HK-2 (cell line): ENCODE measurements around the gene PRKCSH.
"Not testable (repeated sequence)": the region's sequence is repeated elsewhere in the genome, so short reads cannot be mapped to it uniquely, and the experiment has no call there.

Source experiments
- DNase-seq: peaks from one replicate; pipeline ENCODE4 v3.0.0-alpha.2; 2018; ENCODE audit not compliant: unreplicated experiment

Gene PRKCSH, protein sequence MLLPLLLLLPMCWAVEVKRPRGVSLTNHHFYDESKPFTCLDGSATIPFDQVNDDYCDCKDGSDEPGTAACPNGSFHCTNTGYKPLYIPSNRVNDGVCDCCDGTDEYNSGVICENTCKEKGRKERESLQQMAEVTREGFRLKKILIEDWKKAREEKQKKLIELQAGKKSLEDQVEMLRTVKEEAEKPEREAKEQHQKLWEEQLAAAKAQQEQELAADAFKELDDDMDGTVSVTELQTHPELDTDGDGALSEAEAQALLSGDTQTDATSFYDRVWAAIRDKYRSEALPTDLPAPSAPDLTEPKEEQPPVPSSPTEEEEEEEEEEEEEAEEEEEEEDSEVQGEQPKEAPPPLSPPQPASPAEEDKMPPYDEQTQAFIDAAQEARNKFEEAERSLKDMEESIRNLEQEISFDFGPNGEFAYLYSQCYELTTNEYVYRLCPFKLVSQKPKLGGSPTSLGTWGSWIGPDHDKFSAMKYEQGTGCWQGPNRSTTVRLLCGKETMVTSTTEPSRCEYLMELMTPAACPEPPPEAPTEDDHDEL

DNA sequence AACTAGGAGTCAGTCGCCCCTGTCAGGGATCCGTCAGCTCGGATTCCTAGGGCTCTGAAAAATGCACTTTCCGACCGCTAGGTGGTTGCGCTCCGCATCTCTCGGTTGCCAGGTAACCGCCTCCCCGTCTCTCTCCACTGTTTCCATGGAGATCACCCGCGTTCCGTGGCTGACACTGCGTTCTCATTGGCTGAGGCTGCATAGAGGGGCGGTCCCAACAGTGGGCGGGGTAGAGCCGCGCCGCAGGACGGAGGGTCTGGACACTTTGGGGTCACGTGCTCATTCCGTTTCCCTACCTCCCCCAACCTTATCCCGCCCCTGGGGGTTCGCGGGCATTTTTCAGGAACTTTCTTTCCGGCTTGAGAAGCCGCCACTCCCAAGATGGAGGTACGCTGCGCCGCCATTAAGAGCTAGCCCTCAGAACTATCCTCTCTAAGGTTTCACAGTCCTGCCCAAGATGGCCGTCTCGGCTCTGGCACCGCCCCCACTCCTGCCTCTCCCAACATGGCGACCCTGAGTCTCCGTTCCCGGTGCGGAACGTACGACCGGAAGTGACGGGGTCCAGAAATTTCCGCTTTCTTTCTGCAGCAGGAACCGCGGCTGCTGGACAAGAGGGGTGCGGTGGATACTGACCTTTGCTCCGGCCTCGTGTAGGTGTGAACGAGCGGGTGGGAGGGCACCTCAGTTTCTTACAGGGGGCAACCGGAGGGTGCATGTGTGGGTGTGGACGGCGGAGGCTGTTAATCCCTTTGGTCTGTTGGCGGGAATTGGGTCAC is at the start of gene PRKCSH, which contains the start of gene ODAD3:
Gene PRKCSH, plus strand, starts transcription at position 579 of the 776 bp plus-strand sequence. CDS start 483 bp downstream, outside the sequence.
Gene ODAD3, minus strand, starts transcription at position 65 of the 776 bp plus-strand sequence. CDS start 105 bp downstream, outside the sequence.
- peak; percentile 99 for DNase-seq

DNA sequence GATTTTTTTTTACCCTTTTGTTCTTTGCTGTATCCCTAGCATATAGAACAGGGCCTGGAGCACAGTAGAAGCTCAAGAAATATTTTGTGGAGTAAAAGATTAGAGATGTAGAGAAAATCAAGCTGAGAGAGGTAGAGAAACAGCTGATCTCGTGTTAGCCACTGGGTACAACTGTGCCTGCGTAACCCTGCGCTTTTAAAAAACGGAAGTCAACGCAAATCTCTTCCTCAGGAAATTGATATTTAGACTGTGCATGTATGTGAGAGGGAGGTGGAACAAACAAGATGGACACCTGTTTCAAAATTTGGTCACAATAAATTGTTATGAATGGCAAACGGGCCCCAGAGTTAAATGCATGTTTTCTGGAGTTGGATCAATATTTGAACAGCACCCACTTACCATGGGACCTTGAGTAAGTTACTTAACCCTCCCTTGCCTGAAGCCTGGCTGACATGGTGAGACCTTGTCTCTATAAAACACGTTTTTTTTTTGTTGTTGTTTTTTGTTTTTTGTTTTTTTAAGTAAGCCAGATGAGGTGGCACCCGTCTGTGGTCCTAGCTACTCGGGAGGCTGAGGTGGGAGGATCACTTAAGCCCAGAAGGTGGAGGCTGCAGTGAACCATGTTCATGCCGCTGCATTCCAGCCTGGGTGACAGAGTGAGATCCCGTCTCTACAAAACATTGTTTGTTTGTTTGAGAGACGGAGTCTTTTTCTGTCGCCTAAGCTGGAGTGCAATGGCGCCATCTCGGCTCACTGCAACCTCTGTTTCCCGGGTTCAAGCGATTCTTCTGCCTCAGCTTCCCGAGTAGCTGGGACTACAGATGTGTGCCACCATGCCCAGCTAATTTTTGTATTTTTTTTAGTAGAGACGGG is 48.0 kb upstream of the PRKCSH start:
- no peak for DNase-seq

DNA sequence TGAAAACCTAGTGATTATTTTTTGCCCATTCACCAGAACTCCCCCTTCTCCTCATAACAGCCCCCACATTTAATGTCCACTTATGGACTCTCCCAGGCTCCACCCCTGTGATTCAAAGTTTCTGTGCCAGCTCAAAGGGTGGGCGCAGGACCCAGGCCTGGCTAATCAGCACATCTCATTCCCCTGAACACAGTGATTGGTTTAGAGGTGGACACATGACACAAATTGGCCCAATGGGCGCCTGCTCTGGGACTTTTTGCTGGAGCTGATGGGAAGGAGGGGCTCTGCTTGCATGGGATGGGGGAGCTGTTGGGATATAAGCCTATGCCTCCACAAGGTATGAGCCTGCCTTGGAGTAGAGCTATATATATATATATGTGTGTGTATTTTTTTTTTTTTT is 45.1 kb upstream of the PRKCSH start:
- no peak for DNase-seq

DNA sequence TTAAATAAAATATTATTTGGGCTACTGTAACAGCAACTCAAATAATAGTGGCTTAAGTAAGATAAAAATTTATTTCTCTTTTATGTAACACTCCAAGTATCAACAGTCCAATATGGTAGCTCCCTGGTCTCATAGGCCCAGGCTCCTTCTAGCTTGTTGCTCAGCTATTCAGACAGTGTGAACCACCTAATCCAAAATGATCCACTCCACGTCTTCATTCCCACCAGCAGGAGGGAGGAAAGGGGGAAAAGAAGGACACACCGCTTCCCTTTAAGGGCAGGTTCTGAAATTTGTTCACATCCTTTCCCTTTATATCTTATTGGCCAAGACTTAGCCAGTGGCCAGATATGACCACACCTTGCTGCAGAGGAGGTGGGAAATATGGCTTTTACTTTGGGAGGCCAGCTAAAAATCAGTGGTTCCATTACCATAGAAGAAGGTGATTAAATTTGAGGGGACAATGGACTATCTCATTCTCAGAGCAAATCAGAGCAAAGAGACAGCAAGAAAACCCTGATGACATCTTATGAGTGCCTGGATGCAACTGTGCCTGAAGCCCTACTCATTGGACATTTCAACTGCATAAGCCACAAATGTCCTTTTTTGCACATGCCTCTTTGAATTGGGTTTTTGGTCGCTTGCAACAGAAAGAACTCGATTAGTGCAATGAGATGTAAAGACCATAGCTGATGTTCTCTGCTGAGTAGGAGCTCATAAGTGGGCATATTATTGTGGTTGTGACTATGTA is 44.3 kb upstream of the PRKCSH start:
- no peak for DNase-seq

DNA sequence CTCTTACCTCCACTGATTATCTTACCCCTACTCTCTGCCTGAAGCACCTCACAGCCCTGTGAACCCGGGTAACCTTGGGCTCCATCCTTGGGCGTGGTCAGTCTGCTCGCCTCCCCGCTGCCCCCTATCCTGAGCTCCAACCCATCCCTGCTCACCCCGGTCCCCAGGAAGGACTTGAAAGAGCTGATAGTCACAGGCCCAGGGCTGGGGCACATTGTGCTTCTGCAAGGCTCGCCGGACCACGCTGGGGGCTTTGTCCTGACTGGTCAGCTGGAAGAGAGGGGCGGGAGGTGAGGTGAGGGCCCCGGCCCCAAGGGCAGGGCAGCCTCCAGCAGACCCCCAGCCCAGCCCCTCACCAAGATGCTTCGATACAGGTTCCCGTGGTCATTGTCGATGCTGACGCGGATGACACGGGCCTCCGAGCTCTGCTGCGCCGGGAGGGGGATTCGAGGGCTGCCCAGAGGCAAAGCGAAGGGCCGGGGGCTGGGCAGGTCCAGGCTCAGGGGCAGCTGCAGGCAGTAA is 38.3 kb upstream of the PRKCSH start:
- no peak for DNase-seq

DNA sequence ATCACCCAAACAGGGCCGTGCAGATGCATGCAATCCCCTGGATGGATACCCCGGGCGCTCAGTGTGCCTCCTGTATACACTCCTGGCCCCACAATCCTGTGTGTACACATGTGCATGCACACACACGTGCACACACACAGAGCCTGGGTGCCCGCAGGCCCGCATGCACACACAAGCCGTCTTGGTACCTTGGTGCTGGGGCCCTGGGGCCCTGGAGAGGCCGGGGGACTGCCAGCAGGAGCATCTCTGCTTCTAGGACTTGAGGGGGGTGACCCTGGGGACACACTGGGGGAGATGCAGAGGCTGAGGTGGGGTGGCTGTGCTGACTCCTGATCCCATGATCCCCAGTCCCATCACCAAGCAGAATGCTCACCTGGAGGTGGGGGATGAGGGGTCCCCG is 35.8 kb upstream of the PRKCSH start:
- DNase-seq: no peak

DNA sequence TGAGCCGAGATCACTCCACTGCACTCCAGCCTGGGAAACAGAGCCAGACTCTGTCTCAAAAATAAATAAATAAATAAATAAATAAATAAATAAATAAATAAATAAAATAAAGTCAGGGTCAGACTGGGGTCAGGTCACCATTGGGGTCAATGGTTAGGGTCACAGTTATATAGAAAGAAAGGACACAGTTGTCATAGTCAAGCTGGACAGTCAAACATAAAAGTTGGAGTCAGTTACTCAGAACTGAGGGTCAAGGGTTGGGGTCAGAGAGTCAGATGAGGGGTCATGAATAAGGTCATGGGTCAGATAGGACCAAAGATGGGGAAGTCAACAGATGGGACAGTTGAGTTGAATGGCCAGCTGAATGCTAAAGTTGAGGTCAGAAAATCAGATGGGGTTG is 34.6 kb upstream of the PRKCSH start:
- no peak for DNase-seq

DNA sequence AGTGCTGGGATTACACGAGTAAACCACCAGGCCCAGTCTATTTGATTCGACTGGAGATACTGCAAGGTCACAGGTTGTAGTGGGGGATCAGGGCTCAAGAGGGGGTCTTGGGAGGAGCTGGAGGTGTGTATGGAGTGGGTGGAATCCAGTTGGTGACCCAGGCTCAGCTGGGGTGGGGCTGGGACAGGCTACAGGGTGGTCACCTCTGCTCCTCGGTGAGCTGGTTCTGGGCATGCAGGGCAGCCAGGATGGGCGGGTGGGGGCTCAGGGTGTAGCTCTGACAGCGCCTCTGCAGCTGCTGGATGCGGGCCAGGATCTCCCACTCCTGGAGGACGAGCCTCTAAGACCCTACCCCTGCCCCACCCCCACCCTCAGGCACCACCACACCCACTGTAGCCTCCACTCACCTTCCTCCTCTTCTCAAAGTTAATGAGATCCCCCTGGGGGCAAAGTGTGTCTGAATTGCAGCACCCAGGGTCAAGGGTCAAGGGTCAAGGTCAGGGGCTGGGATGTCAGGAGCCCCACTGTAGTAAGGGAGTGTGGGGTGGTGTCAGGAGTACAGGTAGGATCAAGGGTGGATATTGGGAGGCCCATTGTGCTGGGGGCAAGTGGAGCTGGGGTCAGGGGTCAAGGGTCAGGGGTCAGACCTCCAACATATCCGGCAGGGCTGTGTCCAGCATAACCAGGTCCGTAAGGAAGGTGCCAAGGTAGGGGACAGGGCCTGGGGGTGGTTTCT is 33.5 kb upstream of the PRKCSH start:
- no peak for DNase-seq

DNA sequence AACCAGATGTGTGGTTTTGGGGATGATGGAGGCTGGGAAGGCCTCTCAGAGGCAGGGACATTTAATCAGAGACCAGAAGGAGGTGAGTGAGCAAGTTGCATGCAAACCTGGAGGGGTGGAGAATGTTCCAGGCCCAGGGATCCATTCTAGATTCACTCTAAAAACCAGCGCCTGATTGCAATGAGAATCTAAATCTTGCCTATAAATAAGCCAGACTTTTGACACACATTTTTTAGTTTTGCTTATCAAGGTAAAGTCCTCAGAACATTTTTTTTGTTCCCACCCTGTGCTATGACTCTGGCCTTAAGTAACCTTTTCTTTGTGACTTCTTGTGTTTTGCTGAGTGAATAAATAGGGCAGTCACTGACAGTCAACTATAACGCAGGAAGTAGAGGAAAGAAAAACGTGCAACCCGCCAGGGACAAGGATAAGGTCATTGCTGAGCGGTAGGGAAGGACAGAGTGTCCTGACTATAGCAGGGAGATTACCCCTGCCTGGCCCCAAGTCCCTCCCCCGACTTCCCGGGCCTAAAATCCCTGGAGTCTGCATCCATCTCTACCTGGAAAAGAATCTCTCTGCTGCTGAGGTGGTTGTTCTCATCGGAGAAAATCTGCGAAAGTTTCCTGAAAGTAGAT is 30.7 kb upstream of the PRKCSH start:
- no peak for DNase-seq

DNA sequence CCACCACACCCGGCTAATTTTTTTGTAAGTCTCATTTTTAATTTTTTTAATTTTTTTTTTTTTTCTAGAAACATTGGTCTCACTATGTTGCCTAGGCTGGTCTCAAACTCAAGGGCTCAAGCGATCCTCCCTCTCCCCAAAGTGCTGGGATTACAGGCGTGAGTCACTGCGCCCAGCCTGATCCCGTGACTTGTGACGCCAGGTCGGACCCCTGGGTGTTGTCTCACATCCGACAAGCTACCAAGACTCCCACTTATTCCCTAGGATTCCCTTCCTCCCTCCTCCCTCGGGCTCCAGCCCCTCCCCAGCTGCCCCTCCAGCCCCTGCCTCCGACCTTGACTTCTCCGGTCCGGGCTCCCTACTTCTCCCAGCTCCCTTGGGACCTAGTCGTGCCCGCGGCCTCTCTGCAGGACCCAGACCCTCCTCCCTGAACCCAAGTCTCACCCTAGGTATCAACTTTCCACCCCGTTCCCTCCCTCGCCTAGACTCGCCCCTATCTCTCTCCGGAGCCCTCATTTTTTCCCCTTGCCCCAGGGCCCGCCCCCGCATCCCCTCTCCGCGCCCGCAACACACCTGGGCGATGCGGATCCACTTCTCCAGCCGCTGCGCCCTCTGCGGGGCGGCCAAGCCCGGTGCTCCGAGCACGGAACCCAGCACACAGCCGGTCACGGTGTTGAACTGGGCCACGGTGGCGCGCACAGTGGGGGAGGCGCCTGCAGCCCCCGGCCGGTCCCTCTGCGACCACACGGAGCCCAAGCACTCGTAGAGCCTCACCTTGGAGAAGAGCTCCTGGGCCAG is 29.4 kb upstream of the PRKCSH start:
- no peak for DNase-seq

DNA sequence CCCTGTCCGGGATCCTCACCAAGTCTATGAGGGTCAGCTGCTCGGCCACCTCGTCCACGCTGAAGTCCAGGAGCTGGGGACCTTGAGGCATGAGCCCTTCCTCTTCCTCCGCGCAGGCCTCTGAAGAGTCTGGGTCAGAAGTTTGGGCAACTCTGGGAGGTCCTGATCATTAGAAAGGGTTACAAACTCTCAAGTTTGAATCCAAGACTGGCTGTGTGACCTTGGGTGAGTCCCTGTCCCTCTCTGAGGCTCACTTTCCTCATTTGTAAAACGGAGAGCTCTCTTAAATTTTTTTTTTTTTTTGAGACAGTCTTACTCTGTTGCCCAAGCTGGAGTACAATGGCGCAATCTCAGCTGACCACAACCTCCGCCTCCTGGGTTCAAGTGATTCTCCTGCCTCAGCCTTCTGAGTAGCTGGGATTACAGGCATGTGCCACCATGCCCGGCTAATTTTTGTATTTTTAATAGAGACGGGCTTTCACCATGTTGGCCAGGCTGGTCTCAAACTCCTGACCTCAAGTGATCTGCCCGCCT is 28.7 kb upstream of the PRKCSH start:
- DNase-seq: not testable (repeated sequence)

DNA sequence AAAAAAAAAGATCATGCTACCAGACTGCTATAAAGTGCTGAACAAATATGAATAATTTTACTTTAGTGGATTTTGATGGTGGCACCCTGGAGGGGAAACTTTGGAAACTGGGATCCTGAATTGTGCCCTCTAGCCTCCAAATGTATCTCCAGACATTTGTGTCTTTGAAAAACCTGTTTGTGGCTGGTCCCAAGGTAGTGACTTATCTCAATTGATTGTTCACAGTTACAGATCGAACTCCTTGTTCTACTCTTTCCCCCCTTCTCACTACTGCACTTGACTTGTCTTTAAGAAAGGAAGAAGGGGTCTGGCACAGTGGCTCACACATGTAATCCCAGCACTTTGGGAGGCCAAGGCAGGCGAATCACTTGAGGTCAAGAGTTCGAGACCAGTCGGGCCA is 26.8 kb upstream of the PRKCSH start:
- no peak for DNase-seq

DNA sequence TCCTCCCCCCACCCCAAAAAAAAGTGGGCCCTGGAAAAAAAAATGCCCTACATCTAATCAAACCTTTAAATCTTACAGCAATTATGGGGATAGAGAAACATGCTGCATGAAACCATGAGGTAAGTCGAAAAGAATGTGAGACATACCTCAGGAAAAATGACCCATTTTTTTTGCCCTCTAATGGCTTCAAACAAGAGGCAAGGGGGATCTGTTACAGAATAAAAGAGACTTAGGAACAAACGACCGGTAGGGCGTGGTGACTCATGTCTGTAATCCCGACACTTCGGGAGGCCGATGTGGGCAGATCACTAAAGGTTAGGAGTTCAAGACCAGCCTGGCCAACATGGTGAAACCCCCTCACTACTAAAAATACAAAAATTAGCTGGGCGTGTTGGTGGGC is 24.8 kb upstream of the PRKCSH start:
- DNase-seq: no peak

DNA sequence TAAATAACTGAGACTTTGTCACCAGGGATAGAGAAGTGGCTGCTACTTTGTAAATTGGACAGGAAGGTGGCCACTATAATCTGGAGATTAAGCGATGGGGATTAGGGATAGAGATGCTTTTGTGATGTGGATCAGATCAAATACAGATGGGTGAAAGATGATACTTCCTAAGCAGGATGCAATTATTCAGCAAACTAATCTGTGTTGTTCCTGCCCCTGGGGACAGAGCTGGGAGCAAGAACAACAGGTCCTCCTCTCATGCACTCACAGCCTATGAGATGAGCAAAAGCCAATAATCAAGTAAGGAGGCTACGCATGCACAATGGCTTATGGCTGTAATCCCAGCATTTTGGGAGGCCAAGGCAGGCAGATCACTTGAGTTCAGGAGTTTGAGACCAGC is 20.9 kb upstream of the PRKCSH start:
- no peak for DNase-seq

DNA sequence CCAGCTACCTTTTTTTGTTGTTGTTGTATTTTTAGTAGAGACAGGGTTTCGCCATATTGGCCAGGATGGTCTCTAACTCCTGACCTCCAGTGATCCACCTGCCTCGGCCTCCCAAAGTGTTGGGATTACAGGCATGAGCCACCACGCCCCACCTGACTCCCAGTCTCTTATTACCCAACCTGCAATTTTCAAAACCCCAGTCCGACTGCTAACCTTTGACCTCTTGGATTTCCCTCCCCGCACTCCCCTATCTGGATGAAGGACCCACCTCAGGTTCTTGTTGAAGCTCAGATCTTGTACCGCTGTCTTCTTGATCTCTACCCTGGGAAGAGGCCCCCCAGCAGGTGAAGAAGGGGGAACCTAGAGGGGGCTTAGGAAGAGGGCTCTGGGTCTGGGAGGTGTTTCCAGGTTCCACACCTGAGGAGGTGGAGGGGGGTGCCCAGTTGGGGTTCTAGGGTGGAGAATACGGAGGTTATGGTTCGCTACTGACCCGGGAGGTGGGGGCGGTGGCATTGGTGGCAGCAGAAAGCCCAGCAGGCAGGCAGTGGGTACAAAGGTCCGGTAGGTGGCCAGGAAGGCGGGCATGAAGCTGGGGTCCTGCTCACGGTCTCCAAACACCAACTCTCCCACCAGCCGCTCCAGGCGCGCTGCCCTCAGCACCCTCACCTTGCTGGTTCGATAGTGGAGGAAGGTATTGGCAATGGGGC is 18.9 kb upstream of the PRKCSH start:
- no peak for DNase-seq

DNA sequence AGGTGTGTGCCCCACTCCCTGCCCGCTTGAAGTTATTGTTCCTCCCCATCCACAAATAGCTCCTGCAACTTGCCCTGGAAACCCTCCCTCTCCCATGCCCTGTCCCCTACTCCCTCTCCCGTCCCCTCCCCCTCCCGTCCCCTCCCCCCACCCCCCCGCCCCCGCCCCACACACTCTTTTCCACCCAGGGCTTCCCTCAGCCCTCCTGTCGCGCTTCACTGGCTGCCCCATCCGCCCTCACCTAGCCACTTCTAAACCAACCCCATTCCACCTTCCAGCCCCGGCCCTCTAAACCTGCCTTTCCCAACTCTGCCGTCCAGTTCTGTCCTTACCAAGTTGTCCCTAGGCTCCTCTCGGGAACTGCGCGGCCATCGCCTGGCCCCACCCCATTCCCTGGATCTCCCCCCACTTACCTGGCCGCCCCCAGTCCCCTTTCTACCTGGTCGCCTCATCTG is 17.3 kb upstream of the PRKCSH start:
- DNase-seq: no peak
